T-helper 1 cell (primary cell): ENCODE data around the gene SCO2.
"Not testable (repeated sequence)": the region's sequence is repeated elsewhere in the genome, so short reads cannot be mapped to it uniquely, and the experiment has no call there.

Experiments used
- DNase-seq, 5 donors: peaks; one replicate each; pipeline ENCODE4 v3.0.0-alpha.2; 2012 to 2020

Gene SCO2

DNA sequence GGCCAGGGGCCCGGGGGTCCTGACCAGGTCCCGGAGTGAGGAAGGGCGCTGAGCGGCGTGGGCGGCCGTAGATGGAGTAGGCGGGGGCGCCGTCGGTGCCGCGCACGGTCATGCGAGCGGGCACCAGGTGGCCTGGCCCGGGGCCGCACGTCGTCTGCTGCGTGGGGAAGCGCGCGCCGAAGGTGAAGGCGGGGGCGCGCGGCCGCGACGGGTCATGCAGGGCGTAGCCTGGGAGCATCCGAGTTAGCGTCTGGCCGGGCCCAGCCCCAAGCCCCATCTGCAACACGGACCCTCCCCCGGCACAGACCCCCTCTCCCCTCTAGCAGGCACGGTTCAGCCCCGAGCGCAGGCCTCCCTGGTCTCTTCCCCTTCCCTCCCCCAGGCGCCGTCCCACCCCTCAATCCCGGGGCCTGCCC is 6.2 kb upstream of the SCO2 start:
- DNase-seq = peak in 4 of 5 donors; percentile 47 to 86 (median 57)

DNA sequence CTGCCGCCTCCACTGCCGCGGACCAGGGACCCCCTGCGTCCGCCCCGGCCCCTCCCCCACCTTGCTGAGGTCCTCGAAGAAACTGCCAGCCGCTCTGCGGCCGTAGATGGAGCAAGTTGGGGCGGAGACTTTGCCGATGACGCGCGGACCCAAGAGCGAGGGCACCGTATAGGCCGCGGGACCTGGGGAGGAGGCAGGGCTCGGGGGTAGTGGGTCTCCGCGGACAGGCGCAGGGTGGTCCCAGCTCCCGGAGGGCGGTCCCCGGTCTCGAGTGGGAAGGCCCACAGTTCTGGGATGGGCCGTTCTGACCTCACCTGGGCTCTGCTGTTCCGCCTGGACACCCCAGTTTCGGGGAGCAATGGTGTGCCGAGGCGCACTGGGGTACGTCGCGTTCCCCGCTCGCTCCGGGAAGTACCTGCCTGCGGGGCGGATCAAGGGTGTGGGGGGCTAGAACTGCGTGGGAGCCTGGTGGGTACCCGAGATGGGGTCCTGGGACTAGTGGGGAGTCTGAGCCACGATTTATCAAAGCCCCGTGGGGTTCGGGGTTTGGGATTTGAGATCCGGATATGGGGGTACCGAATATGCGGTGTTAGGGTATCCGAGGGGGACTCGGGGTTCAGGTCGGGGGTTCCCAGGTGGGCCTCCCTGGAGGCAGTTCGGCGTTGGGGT is 5.6 kb upstream of the SCO2 start:
- DNase-seq = peak; percentile 47 to 92 (median 65)

DNA sequence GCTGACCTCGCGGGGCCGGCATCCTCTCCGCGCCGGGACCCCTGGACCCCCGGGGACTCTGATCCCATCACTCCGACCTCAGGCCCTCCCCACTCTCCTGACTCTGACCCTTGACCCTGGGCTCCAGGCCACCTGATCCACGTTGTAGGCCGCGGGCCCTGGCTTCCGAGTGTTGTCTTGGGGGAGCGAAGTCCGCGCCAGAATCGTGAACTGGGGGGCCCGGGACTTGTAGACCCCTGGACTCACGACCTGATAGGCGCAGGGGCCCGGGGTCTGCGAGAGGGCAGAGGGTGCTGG is 5.1 kb upstream of the SCO2 start:
- no peak for DNase-seq

DNA sequence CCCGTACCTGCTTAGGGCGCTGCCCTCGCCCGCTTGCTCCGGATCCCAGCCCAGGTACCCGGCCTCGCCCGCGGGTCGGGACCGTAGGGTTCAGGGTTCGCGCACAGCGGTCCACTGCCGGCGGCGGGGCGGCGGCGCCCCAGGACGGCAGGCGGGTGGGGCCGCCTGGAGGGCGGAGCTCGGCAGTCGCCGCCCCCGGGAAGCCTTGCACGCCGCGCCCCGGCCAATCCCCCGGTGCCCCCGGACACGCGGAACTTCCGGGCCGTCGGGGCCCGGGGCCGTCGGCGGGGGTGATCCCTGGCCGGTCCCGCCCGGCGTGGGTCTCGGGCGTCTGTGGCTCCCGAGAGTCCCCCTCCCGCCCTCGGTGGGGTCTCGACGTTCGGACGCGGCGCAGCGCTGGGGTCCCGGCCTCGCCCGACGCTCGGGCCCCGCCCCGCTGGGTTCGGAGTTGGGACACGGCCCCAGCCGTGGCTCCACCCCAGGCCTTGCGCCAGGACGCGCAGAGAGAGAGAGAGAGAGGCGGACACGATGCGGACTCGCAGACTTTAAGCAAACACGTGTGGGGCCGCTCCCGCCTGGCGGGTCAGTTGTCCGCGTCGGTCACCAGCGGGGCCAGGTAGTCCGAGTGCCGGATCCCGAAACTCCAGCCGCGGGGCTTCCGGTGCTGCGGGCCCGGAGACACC is 4.6 kb upstream of the SCO2 start, which contains the start of gene TYMP:
TYMP (minus strand) TSS at position 116 of the 683 bp plus-strand sequence. CDS start 303 bp downstream, outside the sequence.
- DNase-seq = peak; percentile 48 to 82 (median 52)

DNA sequence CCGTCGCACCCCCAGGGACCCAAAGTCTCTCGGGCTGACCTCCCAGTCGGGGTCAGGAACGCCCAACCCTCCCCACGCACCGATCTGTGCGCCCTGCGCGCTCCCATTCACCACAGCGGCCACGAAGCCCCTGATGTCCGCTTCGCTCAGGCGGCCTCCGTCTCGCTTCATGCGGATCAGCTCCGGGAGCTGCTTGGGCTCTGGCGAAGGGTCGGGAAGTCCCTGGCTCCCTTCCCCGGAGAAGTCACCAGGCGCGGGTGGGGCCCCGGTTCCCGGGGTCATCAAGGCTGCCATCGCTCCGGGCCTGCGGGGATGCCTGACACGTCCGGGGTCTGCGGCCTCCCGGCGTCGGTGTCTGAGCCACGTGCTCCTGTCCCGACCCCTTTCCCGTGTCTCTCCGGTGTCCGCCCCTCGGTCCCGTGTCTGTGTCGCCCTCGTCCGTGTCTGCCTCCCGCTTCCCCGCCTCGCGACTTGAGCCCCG is 4.1 kb upstream of the SCO2 start:
- no peak for DNase-seq

DNA sequence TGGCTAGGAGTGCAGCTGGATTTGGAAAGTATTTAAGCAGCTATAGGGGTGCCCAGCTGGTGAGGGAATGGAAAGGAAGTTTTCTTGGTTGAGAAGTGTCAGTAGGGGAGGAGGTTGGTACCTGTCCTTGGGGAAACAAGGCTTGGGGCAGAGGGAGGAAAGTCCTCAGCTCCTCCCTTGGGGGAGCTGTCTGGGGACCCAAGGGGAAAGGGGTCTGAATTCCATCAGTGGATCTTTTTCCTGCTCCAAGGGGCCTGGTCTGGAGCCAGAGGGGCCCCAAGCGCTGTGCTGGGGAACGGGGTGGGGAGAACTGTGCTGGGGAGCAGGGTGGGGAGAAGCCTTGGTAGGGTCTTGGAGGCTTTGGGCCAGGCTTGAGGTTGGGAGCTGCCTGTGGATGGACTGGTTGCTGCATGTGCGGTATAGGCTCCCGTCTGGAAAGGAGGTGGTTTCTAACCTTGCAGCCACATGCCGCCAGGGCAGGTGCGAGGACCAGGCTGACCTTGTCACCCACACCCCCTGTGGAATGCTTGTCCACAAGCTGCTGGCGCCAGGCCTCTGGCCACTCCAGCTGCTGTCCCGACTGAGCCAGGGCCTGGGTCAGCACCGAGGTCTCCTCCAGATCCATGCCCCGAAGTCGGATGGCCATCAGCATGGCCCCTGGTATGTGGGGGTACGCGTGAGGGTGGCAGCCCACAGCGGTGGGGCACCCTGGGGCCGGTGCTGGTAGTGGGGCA is 3.5 kb upstream of the SCO2 start:
- no peak for DNase-seq

DNA sequence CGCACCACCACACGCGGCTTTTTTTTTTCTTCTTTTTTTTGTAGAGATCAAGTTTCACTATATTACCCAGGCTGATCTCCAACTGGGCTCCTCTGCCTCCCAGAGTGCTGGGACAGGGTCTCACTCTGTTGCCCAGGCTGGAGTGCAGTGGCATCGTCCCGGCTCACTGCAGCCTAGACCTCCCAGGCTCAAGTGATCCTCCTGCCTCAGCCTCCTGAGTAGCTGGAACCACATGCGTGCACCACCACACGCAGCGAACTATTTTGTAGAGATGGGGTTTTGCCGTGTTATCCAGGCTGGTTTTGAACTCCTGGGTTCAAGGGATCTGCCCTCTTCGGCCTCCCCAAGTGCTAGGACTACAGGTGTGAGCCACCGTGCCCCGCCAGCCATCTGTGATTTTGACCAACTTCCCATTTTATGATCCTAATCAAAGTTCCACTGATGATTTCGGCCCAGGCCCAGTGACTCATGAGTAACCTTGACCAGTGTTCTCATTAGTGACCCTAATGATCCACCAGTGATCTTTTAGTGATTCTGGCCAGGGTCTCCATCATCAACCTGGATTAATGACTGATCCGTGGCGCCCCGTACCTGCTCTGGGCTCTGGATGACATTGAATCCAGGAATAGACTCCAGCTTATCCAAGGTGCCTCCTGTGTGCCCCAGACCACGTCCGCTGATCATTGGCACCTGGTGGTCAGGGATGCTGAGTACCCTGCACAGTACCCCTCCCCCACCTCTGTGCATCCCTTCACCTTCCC is 2.7 kb upstream of the SCO2 start:
- no peak for DNase-seq

DNA sequence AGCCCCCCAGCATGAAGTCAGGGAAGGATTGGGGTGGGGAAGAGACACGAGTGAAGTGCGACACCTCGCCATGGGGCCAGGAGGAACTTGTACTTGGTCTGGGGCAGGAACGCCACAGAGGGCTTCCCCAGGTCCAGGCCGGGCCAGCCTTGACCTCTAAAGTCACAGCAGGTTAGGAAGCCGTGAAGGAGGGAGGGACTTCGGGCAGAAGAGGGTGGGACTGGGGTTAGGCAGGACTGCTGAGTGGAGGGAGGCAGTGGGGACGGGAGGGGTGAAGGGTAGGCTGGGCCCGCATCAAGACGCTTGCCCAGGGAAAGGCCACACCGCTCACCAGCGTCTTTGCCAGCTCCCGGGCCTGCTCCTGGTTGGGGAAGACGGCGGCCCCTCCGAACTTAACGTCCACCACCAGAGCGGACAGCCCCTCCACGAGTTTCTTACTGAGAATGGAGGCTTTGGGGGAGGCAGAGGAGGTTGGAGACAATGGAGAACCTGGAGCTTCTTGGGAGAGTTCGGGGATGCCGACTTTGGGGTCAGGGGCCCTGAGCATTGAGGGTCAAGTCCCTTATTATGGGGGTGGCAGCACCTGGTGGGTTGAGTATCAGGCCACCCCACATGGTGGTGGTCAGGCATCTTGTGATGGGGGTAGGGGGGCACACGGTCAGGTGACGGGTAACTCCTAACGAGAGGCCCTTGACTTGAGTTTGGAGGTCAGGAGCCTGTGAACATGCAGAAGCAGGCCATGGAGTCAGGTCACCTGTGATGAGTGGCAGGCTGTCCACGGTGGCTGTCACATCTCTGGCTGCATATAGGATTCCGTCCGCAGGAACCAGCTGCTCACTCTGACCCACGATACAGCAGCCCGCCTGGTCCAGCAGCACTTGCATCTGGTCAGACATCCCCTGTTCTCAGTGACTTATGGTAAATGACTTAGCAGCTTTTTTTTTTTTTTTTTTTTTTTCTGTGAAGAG is 1.7 kb upstream of the SCO2 start:
- DNase-seq = peak in 1 of 5 donors; percentile 55

DNA sequence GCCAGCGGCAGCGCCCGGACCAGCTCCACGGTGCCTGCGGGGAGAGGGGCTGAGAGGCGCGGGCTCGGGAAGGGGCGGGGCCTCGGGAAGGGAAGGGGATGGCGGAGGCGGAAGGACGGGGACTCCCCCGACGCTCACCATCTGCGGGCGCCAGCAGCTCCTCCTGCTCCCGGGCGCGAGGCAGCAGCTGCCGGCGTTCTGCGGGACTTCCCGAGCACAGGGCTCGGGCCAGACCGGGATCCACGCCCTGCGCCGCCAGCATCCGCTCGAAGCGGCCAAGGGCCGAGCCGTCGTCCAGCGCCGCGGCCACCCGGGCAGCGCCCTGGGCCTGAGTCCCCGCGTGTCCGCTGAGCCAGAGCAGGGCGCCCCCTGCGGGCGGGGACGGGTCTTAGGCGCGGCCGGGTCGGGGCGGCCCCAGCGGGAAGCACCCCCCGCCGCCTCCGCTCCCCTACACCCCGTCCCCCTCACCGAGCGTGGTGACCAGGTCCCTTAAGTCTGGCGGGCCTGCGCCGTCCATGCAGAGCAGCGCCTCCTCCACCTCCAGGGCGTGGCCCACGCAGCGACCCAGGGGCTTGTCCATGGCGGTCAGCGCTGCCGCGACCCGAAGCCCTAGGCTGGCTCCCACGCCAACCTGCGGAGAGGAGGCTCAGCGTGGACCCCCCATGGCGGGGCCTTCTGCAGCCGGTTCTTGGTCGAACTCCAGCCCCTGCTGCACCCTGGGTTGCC is 873 bp upstream of the SCO2 start:
- peak; percentile 76 to 91 (median 81) for DNase-seq

DNA sequence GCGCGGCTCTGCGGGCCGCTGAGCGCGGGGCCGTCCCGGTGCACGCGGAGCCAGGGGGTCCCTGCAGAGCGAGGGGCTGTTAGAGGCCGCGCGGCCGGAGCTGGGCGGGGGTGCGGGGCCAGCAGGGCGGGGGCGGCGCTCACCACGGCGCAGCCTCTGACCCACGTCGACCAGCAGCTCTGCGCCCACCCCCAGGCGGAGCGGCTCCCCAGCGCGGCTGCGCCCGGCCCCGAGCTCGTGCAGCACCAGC is 385 bp upstream of the SCO2 start:
- no peak for DNase-seq

DNA sequence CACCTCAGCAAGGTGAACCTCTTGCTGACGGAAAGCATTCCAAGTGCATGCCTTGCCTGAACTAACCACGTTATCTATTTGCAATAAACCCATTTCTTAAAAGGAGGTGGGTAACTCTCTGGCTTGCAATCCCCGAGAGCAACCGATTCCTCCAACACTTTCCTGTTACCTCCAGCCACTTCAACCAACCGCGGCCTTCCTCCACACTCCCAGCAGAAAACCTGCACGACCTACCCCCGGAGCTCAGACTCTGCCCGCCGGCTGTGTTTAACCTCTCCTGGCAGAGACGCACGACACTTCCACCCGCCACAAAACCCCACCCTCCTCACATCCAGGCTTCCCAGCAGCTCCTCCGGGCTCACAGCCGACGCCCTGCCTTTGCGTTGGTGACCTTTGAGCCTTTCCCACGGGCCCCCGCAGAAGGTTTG is 708 bp downstream of the SCO2 start:
- no peak for DNase-seq

DNA sequence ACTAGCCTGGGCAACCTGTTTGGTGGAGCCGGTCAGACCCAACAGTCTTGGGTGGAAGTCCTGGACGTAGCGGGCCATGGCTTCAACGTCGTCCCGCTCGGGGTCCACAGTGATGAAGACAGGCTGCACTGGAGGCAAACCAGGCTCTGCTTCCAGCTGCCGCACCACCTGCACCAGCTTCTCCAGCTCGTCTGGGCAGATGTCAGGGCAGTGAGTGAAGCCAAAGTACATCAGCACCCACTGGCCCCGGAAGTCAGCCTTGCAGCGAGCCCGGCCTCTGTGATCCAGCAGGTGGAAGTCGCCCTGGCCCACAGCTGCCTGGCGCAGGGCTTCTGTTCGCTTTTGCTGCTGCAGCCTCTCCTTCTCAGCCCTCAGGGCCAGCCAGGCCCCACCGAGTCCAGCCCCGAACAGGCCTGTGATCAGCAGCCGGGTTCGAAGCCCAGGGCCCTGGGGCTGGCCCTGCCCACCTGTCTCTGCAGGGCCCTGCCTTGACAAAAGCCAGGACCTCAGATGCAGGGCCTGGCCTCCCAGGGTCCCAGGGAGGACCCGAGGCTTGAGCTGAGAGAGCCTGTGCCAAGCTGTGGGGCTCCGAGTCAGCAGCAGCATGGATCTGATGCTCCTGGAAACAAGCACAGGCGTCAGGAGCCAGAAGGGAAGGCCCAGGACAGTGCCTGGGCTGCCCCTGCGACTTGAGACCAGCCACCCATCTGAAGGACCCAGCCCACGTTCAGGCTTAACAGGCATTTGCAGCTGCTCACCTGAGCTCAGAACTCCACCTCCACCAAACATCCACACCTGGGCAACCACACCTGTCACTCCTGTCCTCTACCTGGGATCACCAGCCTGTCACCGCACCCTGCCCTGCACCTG is 1.4 kb downstream of the SCO2 start:
- no peak for DNase-seq

DNA sequence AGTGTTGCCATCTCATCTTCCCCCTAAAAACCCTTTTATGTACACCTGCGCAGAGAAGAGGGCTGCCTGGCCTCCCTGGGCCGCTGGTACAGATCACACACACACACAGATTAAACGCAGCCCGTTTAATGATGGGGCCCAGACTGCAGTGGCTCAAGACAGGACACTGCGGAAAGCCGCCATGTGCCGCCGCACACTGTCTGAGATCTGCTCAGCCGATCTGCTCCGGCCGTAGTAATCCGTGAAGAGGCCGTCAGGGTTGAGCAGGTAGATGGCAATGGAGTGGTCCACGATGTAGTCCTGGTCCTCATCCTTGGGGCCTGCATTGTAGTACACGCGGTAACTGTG is 2.0 kb downstream of the SCO2 start:
- DNase-seq = no peak

DNA sequence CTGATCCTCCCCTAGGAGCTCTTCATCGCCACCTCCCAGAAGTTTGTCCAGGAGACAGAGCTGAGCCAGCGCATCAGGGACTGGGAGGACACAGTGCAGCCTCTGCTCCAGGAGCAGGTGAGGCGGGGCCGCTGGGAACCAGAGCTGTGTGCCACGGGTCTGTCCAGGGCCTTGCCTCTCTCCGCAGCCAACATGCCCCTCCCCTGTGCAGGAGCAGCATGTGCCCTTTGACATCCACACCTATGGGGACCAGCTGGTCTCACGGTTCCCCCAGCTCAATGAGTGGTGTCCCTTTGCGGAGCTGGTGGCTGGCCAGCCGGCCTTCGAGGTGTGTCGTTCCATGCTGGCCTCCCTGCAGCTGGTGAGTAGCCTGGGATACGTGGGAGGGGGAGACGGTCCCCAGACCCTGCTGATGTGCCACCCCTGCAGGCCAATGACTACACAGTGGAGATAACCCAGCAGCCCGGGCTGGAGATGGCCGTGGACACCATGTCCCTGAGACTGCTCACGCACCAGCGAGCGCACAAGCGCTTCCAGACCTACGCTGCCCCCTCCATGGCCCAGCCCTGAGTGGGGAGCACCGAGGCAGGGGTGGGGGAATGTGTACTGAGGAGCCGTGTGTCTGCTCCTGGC is 2.5 kb downstream of the SCO2 start:
- no peak for DNase-seq

DNA sequence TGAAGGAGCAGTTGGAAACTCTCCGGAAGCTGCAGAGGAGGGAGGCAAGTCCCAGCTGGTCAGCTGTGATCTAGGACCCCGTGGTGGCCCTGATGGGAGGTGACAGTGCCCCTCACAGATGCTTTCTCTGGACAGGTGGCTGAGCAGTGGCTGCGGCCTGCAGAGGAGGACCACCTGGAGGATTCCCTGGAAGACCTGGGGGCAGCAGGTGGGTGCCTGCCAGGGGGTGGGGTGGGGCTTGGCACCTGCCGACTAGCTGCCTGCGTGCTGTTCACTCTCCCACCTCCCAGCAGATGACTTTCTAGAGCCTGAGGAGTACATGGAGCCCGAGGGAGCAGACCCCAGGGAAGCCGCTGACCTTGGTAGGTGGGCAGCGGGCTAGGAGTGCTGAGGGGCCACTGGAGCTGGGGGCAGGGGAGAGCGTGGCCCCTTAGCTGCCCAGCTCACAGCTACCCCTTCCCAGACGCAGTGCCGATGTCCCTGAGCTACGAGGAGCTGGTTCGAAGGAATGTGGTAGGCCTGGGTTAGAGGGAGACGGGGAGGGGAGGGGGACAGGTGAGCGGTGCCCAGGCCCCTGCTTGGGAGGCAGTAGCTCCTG is 3.1 kb downstream of the SCO2 start:
- DNase-seq = no peak

DNA sequence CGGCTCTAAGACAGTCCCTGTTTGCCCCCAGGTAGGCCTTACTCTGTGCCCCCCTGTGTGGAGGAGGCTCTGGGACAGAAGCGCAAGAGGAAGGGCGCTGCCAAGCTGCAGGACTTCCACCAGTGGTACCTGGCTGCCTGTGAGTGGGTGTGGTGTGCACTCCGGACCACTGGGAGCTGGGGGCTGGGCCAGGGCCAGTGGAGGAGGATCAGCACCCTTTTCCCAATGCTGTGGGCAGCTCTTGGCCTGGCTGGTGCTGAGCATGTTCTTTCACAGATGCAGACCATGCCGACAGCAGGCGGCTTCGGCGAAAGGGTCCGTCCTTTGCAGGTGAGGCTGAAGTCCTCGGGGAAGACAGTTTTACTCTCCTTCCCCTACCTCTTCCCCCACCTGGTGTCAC is 3.7 kb downstream of the SCO2 start:
- no peak for DNase-seq

DNA sequence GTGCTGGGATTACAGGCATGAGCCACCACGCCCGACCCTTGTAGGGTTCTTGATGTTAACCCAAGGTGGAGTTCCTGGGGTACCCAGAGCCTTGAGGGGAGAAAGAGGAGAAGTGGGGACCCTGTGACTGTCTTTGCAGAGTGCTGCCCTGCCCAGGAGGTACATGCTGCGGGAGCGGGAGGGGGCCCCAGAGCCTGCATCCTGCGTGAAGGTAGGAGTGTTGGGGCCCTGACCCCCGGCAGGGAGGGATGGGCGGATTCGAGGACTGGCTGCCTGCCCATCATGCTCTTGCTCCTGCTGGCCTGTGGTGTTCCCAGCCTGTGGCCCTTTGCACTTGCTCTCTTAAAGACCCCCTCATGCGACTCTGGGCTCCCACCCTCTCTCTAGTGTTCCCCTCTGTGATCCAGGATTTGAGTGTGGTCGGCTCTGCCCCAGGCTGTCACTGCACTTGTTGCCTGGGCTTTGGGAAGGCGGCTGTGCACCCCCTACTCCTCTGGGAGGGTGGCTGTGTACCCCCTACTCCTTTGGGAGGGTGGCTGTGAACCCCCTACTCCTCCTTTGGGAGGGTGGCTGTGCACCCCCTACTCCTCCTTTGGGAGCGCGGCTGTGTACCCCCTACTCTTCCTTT is 4.5 kb downstream of the SCO2 start:
- no peak for DNase-seq

DNA sequence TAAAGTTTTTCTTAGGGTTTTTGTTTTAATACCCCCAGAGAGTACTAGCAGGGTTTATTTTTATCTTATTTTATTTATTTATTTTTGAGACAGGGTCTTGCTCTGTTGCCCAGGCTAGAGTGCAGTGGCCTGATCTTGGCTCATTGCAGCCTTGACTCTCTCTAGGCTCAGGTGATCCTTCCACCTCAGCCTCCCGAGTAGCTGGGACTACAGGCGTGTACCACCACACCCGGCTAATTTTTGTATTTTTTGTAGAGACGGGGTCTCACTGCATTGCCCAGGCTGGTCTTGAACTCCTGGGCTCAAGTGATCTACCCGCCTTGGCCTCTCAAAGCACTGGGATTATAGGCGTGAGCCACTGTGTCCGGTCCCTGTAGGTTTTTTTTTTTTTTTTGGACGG is 5.2 kb downstream of the SCO2 start:
- not testable (repeated sequence) for DNase-seq

DNA sequence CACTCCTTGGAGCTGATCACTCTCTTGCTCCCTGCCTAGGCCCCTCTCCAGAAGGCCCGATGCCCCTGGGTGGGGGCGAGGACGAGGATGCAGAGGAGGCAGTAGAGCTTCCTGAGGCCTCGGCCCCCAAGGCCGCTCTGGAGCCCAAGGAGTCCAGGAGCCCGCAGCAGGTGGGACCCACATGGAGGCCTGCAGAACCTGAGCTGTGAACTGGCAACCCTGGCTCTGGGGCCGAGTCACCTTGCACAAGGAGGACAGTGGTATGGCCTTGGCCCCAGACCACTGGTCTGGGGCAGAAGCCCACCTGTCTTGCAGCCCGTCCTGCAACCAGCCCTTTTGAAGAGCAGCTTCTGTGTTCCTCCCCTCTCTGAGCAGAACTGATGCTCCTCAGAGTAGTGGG is 6.2 kb downstream of the SCO2 start:
- DNase-seq = no peak
